GM12874 (cell line): ENCODE data around the gene HOXB3.

Experiments used
- CTCF ChIP-seq: IDR thresholded peaks from 2 replicates; pipeline ENCODE4 v1.5.1; 2011; ENCODE audit warnings: low read depth, mild to moderate bottlenecking, control low read depth, low read length, moderate library complexity; ENCODE audit not compliant: insufficient read depth

HOXB3 gene

GRCh38 chr17:48542114-48542656, 47.9 kb downstream of the HOXB3 start:
- TF ChIP-seq CTCF: no peak

- no peak for TF ChIP-seq CTCF
Measured at GRCh38 chr17:48541577-48542113, 48.4 kb downstream of the HOXB3 start.

GRCh38 chr17:48541036-48541576, 48.9 kb downstream of the HOXB3 start:
- no peak for TF ChIP-seq CTCF

- TF ChIP-seq CTCF: no peak
Measured at GRCh38 chr17:48540213-48540612, 49.8 kb downstream of the HOXB3 start.

GRCh38 chr17:48539177-48539576, 50.9 kb downstream of the HOXB3 start:
- TF ChIP-seq CTCF: no peak

- no peak for TF ChIP-seq CTCF
Measured at GRCh38 chr17:48537316-48537715, 52.7 kb downstream of the HOXB3 start.

GRCh38 chr17:48532261-48532660, 57.8 kb downstream of the HOXB3 start:
- no peak for TF ChIP-seq CTCF
